HUES64 (cell line): Measurements from ENCODE around the gene CBX7.
"Not testable (repeated sequence)": the region's sequence is repeated elsewhere in the genome, so short reads cannot be mapped to it uniquely, and the experiment has no call there.

ENCODE experiments used
- H3K27ac ChIP-seq: 2 replicates; pipeline ENCODE4 v1.7.0; 2013; ENCODE audit warnings: low read depth, low read length, inconsistent platforms
- H3K27me3 ChIP-seq: 2 replicates; pipeline ENCODE4 v1.6.1; 2013; ENCODE audit warnings: mild to moderate bottlenecking, low read length; ENCODE audit not compliant: insufficient read depth
- H3K36me3 ChIP-seq: 2 replicates; pipeline ENCODE4 v1.6.1; 2013; ENCODE audit warnings: mild to moderate bottlenecking, low read length; ENCODE audit not compliant: insufficient read depth
- H3K4me1 ChIP-seq: 2 replicates; pipeline ENCODE4 v1.6.1; 2013; ENCODE audit warnings: mild to moderate bottlenecking, low read length, moderate library complexity; ENCODE audit not compliant: insufficient read depth
- H3K4me3 ChIP-seq: 2 replicates; pipeline ENCODE4 v1.5.1; 2013; ENCODE audit warnings: mild to moderate bottlenecking, low read length, moderate library complexity
- H3K9ac ChIP-seq: 2 replicates; pipeline ENCODE4 v1.6.1; 2013; ENCODE audit warnings: mild to moderate bottlenecking, low read depth, low read length
- H3K9me3 ChIP-seq: 2 replicates; pipeline ENCODE4 v1.6.1; 2013; ENCODE audit warnings: low read depth, low read length; ENCODE audit not compliant: insufficient read depth
- WGBS: fragments of 150-250, 120-280 bp; methylation state at CpG from one replicate; pipeline ENCODE4 v1.1.7; 2013; ENCODE audit warnings: missing lambda C conversion rate; 5-methylcytosine and 5-hydroxymethylcytosine counted together

CBX7 gene

GRCh38 chr22:39173787-39174497 is 21.5 kb upstream of the CBX7 start:
- H3K36me3 ChIP-seq: no peaks in the 10 kb centered on the region
- H3K4me3 ChIP-seq: no peak overlapping the region
- 65% methylated on average over 11 of the region's 11 CpGs for WGBS
- H3K4me1 ChIP-seq: peaks cover 50% of the 10 kb centered on the region
- no peaks in the 10 kb centered on the region for H3K9me3 ChIP-seq
- peak overlapping the region; percentile 95 for H3K27ac ChIP-seq
- no peaks in the 10 kb centered on the region for H3K27me3 ChIP-seq
- peak overlapping the region; percentile 77 for H3K9ac ChIP-seq

- Histone ChIP-seq H3K4me3 (no peak overlapping the region), H3K27me3 (no peaks in the 10 kb centered on the region), H3K9me3 (no peaks in the 10 kb centered on the region), H3K9ac (0 out of 2 replicates have a peak overlapping the region, but pooled peaks have one; percentile 23), H3K36me3 (no peaks in the 10 kb centered on the region), H3K4me1 (peaks cover 50% of the 10 kb centered on the region), H3K27ac (0 out of 2 replicates have a peak overlapping the region, but pooled peaks have one; percentile 95)
- WGBS: 85% methylated on average over 16 of the region's 16 CpGs
These were observed 20.7 kb upstream of the CBX7 start for GRCh38 chr22:39173050-39173706.

DNA sequence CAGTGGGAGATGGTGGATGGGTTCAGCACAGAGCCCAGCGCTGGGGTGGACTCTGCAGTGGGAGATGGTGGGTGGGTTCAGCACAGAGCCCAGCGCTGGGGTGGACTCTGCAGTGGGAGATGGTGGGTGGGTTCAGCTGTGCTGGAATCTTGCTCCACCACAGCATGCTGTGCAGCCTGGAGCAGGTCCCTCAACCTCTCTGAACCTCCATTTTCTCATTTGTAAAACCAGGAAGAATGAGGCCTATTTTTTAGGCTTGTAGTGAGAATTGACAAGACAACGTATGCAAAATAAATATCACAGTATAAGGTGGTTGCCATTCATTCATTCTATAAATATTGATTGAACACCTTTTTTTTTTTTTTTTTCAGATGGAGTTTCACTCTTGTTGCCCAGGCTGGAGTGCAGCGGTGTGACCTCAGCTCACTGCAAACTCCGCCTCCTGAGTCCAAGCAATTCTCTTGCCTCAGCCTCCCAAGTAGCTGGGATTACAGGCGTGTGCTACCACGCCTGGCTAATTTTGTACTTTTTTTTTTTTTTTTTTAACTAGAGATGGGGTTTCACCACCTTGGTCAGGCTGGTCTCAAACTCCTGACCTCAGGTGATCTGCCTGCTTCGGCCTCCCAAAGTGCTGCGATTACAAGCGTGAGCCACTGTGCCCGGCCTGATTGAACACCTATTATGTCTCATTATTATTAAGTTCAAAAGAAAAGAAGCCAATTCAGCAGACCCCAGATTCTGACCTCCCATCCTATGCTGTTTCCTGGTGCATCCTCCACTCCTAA is 20.0 kb upstream of the CBX7 start:
- H3K27me3 ChIP-seq, H3K27ac ChIP-seq, H3K9ac ChIP-seq, H3K4me3 ChIP-seq, H3K36me3 ChIP-seq, H3K9me3 ChIP-seq: not testable (repeated sequence)
- peaks cover 50% of the 10 kb centered on the region for H3K4me1 ChIP-seq
- WGBS: 95% methylated on average over 10 of the region's 11 CpGs

GRCh38 chr22:39171623-39172264 is 19.3 kb upstream of the CBX7 start:
- Histone ChIP-seq H3K27ac (0 out of 2 replicates have a peak overlapping the region, but pooled peaks have one; percentile 50), H3K4me3 (no peak overlapping the region), H3K9ac (peak overlapping the region; percentile 70; the same call in 1 of the 2 replicates), H3K27me3 (no peaks in the 10 kb centered on the region), H3K4me1 (peaks cover 46% of the 10 kb centered on the region), H3K9me3 (no peaks in the 10 kb centered on the region), H3K36me3 (no peaks in the 10 kb centered on the region)
- 84% methylated on average over 16 of the region's 17 CpGs for WGBS

DNA sequence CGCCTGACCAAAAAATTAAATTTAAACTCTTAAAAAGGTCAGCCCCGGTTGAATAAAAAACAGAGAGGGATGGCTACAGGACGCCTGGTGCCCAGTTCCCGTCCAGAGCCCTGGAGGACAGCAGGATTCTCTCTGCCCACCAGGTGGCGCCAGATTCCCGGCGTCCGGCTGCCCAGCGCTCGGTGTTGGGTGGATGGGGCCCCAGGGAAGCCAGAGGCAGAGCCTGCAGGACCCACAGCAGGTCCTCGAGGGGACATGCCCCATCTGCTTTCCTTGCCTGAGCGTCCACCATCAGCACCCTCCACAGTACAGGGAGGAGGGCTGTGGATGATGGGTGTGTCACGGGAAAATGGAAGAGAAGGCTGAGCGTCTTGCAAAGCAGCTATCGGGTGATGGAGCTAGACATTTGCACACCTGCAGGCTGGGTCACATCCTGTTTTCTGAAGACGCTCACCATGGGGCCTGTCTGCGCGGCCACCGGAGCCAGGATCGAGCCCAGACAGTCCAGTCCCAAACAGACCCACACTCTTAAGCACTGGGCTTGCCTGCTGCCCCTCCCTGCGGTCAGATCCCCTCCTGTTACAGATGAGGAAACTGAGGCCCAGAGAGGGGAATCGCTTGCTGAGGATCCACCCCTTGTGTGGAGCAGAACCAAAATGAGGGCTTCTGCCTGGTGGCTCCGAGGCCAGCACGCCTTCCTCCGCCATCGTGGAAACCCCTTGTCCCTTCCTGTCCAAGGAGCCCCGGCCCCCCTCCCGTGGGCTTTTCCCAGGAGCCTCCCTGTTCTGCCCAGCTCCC is 18.5 kb upstream of the CBX7 start:
- Histone ChIP-seq H3K9ac (peak overlapping the region; percentile 70), H3K27me3 (no peaks in the 10 kb centered on the region), H3K4me1 (peaks cover 39% of the 10 kb centered on the region), H3K27ac (peak overlapping the region; percentile 50; the same call in 1 of the 2 replicates), H3K9me3 (no peaks in the 10 kb centered on the region), H3K4me3 (no peak overlapping the region), H3K36me3 (no peaks in the 10 kb centered on the region)
- 36% methylated on average over 26 of the region's 28 CpGs for WGBS

GRCh38 chr22:39169797-39170466 is 17.5 kb upstream of the CBX7 start:
- Histone ChIP-seq H3K4me3 (no peak overlapping the region), H3K27ac (no peak overlapping the region)

GRCh38 chr22:39166547-39166946 is 14.1 kb upstream of the CBX7 start:
- Histone ChIP-seq H3K27ac (no peak overlapping the region), H3K36me3 (no peaks in the 10 kb centered on the region), H3K4me1 (peaks cover 7% of the 10 kb centered on the region), H3K4me3 (no peak overlapping the region), H3K27me3 (no peaks in the 10 kb centered on the region), H3K9ac (no peak overlapping the region), H3K9me3 (no peaks in the 10 kb centered on the region)
- 95% methylated on average over 5 of the region's 5 CpGs for WGBS

More at GRCh38 chr22:39169797-39170466, 17.5 kb upstream of the CBX7 start:
- no peaks in the 10 kb centered on the region for H3K27me3 ChIP-seq
- WGBS: 72% methylated on average over 8 of the region's 8 CpGs
- no peaks in the 10 kb centered on the region for H3K36me3 ChIP-seq
- no peaks in the 10 kb centered on the region for H3K9me3 ChIP-seq
- H3K9ac ChIP-seq: no peak overlapping the region
- H3K4me1 ChIP-seq: peaks cover 28% of the 10 kb centered on the region

- H3K27ac ChIP-seq, H3K4me3 ChIP-seq, H3K4me1 ChIP-seq, H3K36me3 ChIP-seq, H3K9me3 ChIP-seq, H3K9ac ChIP-seq: not testable (repeated sequence)
- H3K27me3 ChIP-seq: peaks cover 38% of the 10 kb centered on the region
- WGBS: 91% methylated on average over 8 of the region's 8 CpGs
These were observed 3.6 kb upstream of the CBX7 start for GRCh38 chr22:39156093-39156492.

GRCh38 chr22:39155421-39155820 is 2.9 kb upstream of the CBX7 start:
- no peaks in the 10 kb centered on the region for H3K9me3 ChIP-seq
- no peak overlapping the region for H3K4me3 ChIP-seq
- H3K36me3 ChIP-seq: no peaks in the 10 kb centered on the region
- no peak overlapping the region for H3K9ac ChIP-seq
- WGBS: 87% methylated on average over 18 of the region's 18 CpGs
- H3K4me1 ChIP-seq: no peaks in the 10 kb centered on the region
- H3K27me3 ChIP-seq: peaks cover 38% of the 10 kb centered on the region
- H3K27ac ChIP-seq: no peak overlapping the region

GRCh38 chr22:39153220-39153717 is 789 bp upstream of the CBX7 start:
- Histone ChIP-seq H3K4me3 (peak overlapping the region; percentile 65), H3K27me3 (peaks cover 38% of the 10 kb centered on the region), H3K9ac (peak overlapping the region; percentile 45; the same call in 1 of the 2 replicates), H3K4me1 (no peaks in the 10 kb centered on the region), H3K36me3 (no peaks in the 10 kb centered on the region), H3K27ac (no peak overlapping the region; the same call in 1 of the 2 replicates), H3K9me3 (no peaks in the 10 kb centered on the region)
- 4% methylated on average over 43 of the region's 43 CpGs for WGBS
